ENCODE results near the gene ODAD4. TPM values are rescaled to one million over a fixed set of nuclear protein-coding genes. Genes with fewer than 3 reads are reported as not detected.

ODAD4 gene
- polyA plus RNA-seq, 1 experiment = 0.56 TPM

GRCh38 chr17:41919165-41919817 is 11.1 kb upstream of the ODAD4 start:
- ChIA-PET CTCF (interaction anchor here (1.9 kb wide), 1 partner anchor 118 kb away, joined by 5 read pairs; no protein-coding TSS in a partner anchor), POLR2A (interaction anchor here (0.9 to 2.9 kb wide), 10 partner anchors 9 to 108 kb away, joined by 3 to 23 read pairs (median 4); partner anchors contain the start of genes CNP, KLHL11, ODAD4 and P3H4)
- no peak for DNase-seq (ENCODE audit: low read depth, low spot score)
- H3K9me3 ChIP-seq (ENCODE audit: control insufficient read depth, insufficient read depth, low read length) = no peaks in the 10 kb centered on the region; the same call in 1 of the 2 replicates
- H3K27ac ChIP-seq (ENCODE audit: low read depth, low read length) = peak overlapping the region; percentile 52
- no peaks in the 10 kb centered on the region for H3K27me3 ChIP-seq (ENCODE audit: control insufficient read depth, insufficient read depth, low read length)
- peak overlapping the region; percentile 54 for H3K4me3 ChIP-seq (ENCODE audit: low read depth, low read length)
- no peak for TF ChIP-seq CTCF (IDR thresholded peaks at IDR 0.05; ENCODE audit: low read depth, low read length)

GRCh38 chr17:41919840-41920579 is 10.4 kb upstream of the ODAD4 start:
- no peaks in the 10 kb centered on the region; the same call in 1 of the 2 replicates for H3K9me3 ChIP-seq (ENCODE audit: control insufficient read depth, insufficient read depth, low read length)

GRCh38 chr17:41920580-41920955 is 9.8 kb upstream of the ODAD4 start:
- ChIA-PET CTCF (no interaction called here), POLR2A (interaction anchor here (0.6 kb wide), 1 partner anchor 26 kb away, joined by 3 read pairs; no protein-coding TSS in a partner anchor)
- Histone ChIP-seq H3K4me3 (ENCODE audit: low read depth, low read length) (no peak overlapping the region), H3K27ac (ENCODE audit: low read depth, low read length) (no peak overlapping the region), H3K9me3 (ENCODE audit: control insufficient read depth, insufficient read depth, low read length) (no peaks in the 10 kb centered on the region; the same call in 1 of the 2 replicates), H3K27me3 (ENCODE audit: control insufficient read depth, insufficient read depth, low read length) (no peaks in the 10 kb centered on the region)
- DNase-seq (ENCODE audit: low read depth, low spot score) = no peak
- no peak for TF ChIP-seq CTCF (IDR thresholded peaks at IDR 0.05; ENCODE audit: low read depth, low read length)

More at GRCh38 chr17:41919840-41920579, 10.4 kb upstream of the ODAD4 start:
- no peak for DNase-seq (ENCODE audit: low read depth, low spot score)
- POLR2A ChIA-PET = interaction anchor here (0.6 to 2.9 kb wide), 3 partner anchors 10 to 46 kb away, joined by 3 to 23 read pairs (median 9); partner anchors contain the start of genes CNP and ODAD4
- no peak overlapping the region for H3K27ac ChIP-seq (ENCODE audit: low read depth, low read length)
- H3K27me3 ChIP-seq (ENCODE audit: control insufficient read depth, insufficient read depth, low read length) = no peaks in the 10 kb centered on the region
- no peak overlapping the region for H3K4me3 ChIP-seq (ENCODE audit: low read depth, low read length)
- CTCF ChIA-PET = interaction anchor here (0.7 kb wide), 1 partner anchor 11 kb away, joined by 3 read pairs; the partner anchor contains the start of gene ODAD4
- no peak for TF ChIP-seq CTCF (IDR thresholded peaks at IDR 0.05; ENCODE audit: low read depth, low read length)

GRCh38 chr17:41925991-41926590 is 4.3 kb upstream of the ODAD4 start:
- H3K9me3 ChIP-seq (ENCODE audit: control insufficient read depth, insufficient read depth, low read length) = no peaks in the 10 kb centered on the region
- H3K4me3 ChIP-seq (ENCODE audit: low read depth, low read length) = no peak overlapping the region
- ChIA-PET CTCF (no interaction called here), POLR2A (interaction anchor here (0.6 kb wide), 1 partner anchor 94 kb away, joined by 3 read pairs; the partner anchor contains the start of gene NKIRAS2)
- no peak overlapping the region for H3K27ac ChIP-seq (ENCODE audit: low read depth, low read length)
- no peak for TF ChIP-seq CTCF (IDR thresholded peaks at IDR 0.05; ENCODE audit: low read depth, low read length)
- H3K27me3 ChIP-seq (ENCODE audit: control insufficient read depth, insufficient read depth, low read length) = no peaks in the 10 kb centered on the region
- DNase-seq (ENCODE audit: low read depth, low spot score) = no peak

All from AG04450 (cell line).